Natural killer cell treated with Interleukin-12 subunit alpha and Interleukin-12 subunit beta and Interleukin-15 and Interleukin-18, amount 100 ng/mL, for 72 hours (primary cell): Measurements from ENCODE around the gene HARS2. TPM values are rescaled to one million over a fixed set of nuclear protein-coding genes. Genes with fewer than 3 reads are reported as not detected.
"Not testable (repeated sequence)": the region's sequence is repeated elsewhere in the genome, so short reads cannot be mapped to it uniquely, and the experiment has no call there.

Experiments
- ATAC-seq, 2 donors: fragments of 150-1000 bp; cut with Tn5 transposase in 1 of 2; sonication (Bioruptor Pico), chemical (Tn5 transposase) in 1 of 2; 2 replicates each; pipeline ENCODE4 v1.10.0; 2021
- DNase-seq: peaks from one replicate; pipeline ENCODE4 v3.0.0; 2022; ENCODE audit warnings: low spot score
- H3K27ac Mint-ChIP-seq, 2 donors: 1 replicate in 1 of 2; 2 replicates in 1 of 2; pipeline ENCODE4 v1.8.0; 2022; ENCODE audit warnings: mixed read lengths in 2 of 2, mild to moderate bottlenecking in 1 of 2, moderate library complexity in 1 of 2
- H3K27me3 Mint-ChIP-seq, 2 donors: 1 replicate in 1 of 2; 2 replicates in 1 of 2; pipeline ENCODE4 v1.8.0; 2022; ENCODE audit warnings: mixed read lengths in 2 of 2
- H3K36me3 Mint-ChIP-seq: one replicate; pipeline ENCODE4 v1.8.0; 2022; ENCODE audit warnings: mixed read lengths
- H3K4me1 Mint-ChIP-seq, 2 donors: 1 replicate in 1 of 2; 2 replicates in 1 of 2; pipeline ENCODE4 v1.8.0; 2022; ENCODE audit warnings: low read depth in 2 of 2, mixed read lengths in 2 of 2, mild to moderate bottlenecking in 1 of 2
- H3K4me3 Mint-ChIP-seq: one replicate; pipeline ENCODE4 v1.8.0; 2022; ENCODE audit warnings: mixed read lengths
- H3K9me3 Mint-ChIP-seq: 2 replicates; pipeline ENCODE4 v1.8.0; 2022; ENCODE audit warnings: mixed read lengths
- total RNA-seq, 2 donors: library from RNA; stranded (reverse); gene quantifications; one replicate each; pipeline ENCODE4 v1.2.3, GENCODE V29; 2022

HARS2 gene, protein sequence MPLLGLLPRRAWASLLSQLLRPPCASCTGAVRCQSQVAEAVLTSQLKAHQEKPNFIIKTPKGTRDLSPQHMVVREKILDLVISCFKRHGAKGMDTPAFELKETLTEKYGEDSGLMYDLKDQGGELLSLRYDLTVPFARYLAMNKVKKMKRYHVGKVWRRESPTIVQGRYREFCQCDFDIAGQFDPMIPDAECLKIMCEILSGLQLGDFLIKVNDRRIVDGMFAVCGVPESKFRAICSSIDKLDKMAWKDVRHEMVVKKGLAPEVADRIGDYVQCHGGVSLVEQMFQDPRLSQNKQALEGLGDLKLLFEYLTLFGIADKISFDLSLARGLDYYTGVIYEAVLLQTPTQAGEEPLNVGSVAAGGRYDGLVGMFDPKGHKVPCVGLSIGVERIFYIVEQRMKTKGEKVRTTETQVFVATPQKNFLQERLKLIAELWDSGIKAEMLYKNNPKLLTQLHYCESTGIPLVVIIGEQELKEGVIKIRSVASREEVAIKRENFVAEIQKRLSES
- 10 to 100 TPM; 28.2 to 33.9 TPM for total RNA-seq

DNA sequence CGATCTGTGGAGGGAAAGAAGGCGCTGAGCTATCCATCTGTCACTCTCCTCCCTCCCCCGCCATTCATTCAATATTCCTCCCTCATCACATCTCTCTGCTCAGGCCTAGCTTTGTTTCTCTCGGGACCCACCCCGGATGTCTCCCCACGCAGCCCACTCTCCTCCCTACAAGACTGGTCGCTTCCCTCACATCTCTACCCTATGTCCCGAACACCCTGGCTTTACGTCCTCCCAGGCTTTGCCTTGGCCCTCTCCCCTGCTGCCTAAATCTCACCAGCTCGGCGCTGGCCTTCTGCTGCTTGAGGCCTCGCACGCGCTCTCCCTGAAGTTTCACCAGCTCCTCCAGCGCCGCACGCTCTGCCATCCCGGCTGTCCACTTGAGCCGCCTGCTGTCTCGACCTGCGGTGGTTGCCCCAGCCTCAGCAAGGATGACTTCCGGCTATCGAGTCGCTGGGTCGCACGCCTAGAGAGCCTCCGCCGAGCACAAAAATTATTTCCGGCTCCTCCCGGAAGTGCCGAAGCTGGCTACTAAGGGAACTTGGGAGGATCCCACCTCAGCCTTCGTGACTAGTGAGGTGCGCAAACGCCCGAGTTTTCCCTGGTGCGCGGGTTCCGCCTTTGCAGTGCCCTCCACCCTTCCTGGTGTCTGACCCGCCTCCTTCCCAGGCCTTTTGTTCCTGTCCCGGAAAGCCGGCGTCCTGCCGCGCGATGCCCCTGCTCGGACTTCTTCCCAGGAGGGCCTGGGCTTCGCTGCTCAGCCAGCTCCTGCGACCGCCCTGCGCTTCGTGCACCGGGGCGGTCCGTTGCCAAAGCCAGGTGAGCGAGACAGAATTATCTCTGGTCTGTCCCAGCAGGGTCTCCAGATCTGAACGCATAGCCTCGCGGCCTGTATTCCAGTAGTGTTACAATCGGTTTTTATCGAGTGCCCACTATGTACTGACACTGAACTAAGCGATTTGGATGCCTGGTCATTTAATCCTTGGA lies at the start of gene HARS2, which contains the start of gene HARS1:
HARS2 (plus strand) TSS at position 515 of the 984 bp plus-strand sequence; CDS start at position 709, 194 bp downstream.
HARS1 (minus strand) TSS at position 430 of the 984 bp plus-strand sequence; CDS start at position 364, 66 bp downstream.
- DNase-seq (peak; percentile 94), ATAC-seq (peak; percentile 98)
- H3K36me3 Mint-ChIP-seq: peaks cover 12% of the 10 kb centered on the region
- no peaks in the 10 kb centered on the region for H3K9me3 Mint-ChIP-seq
- peaks cover 25 to 34% of the 10 kb centered on the region in 2 donors for H3K4me1 Mint-ChIP-seq
- no peaks in the 10 kb centered on the region for H3K27me3 Mint-ChIP-seq
- H3K4me3 Mint-ChIP-seq: peak within 1 kb of the TSS; percentile 100
- peak within 1 kb of the TSS; percentile 92 to 94 for H3K27ac Mint-ChIP-seq

DNA sequence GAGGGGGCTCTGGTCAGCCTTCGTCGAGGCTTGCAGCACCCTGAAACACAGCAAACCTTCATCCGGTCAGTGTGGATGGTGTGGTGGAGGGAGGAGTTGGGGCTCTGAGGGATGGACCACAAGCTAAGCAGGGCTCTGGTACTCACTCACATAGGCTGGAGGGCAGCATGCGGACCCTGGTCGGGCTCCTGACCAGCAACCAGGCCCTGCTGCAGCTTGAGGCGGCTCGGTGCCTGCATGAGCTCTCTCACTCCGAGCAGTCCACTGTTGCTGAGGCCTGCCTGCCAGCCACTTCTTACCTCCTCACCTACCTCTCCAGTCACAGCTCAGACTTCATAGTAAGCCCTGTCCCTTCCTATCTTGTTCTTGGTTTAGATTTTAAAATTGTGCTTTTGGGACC lies 49.5 kb upstream of the HARS2 start:
- ATAC-seq (no peak), DNase-seq (no peak)
- Mint-ChIP-seq H3K27me3 (no peaks in the 10 kb centered on the region), H3K36me3 (peaks cover 5% of the 10 kb centered on the region), H3K27ac (peak overlapping the region in 1 of 2 donors; percentile 48), H3K9me3 (peaks cover 3% of the 10 kb centered on the region), H3K4me3 (no peak overlapping the region), H3K4me1 (peaks cover 29 to 30% of the 10 kb centered on the region in 2 donors)

GRCh38 chr5:140642718-140643117 lies 48.5 kb upstream of the HARS2 start:
- H3K4me3 Mint-ChIP-seq: no peak overlapping the region
- H3K27me3 Mint-ChIP-seq: no peaks in the 10 kb centered on the region
- DNase-seq: no peak
- no peak for ATAC-seq
- H3K4me1 Mint-ChIP-seq: peaks cover 33 to 34% of the 10 kb centered on the region in 2 donors
- peaks cover 5% of the 10 kb centered on the region for H3K36me3 Mint-ChIP-seq
- peaks cover 3% of the 10 kb centered on the region for H3K9me3 Mint-ChIP-seq
- H3K27ac Mint-ChIP-seq: no peak overlapping the region

- ATAC-seq: no peak
- peak overlapping the region; percentile 100 for H3K4me3 Mint-ChIP-seq
Measured at GRCh38 chr5:140647042-140647419, 44.2 kb upstream of the HARS2 start.

GRCh38 chr5:140658870-140659269 lies 32.4 kb upstream of the HARS2 start:
- ATAC-seq (no peak), DNase-seq (no peak)
- H3K4me1 Mint-ChIP-seq: peaks cover 9 to 11% of the 10 kb centered on the region in 2 donors
- no peak overlapping the region for H3K27ac Mint-ChIP-seq
- H3K27me3 Mint-ChIP-seq: no peaks in the 10 kb centered on the region
- no peaks in the 10 kb centered on the region for H3K9me3 Mint-ChIP-seq
- peaks cover 60% of the 10 kb centered on the region for H3K36me3 Mint-ChIP-seq
- no peak overlapping the region for H3K4me3 Mint-ChIP-seq

More at GRCh38 chr5:140647042-140647419, 44.2 kb upstream of the HARS2 start:
- Mint-ChIP-seq H3K4me1 (peaks cover 18 to 24% of the 10 kb centered on the region in 2 donors), H3K36me3 (peaks cover 13% of the 10 kb centered on the region), H3K27me3 (no peaks in the 10 kb centered on the region), H3K9me3 (no peaks in the 10 kb centered on the region), H3K27ac (peak overlapping the region; percentile 92 to 96)
- no peak for DNase-seq

- not testable (repeated sequence) for H3K27me3 Mint-ChIP-seq, DNase-seq, ATAC-seq, H3K4me3 Mint-ChIP-seq, H3K9me3 Mint-ChIP-seq, H3K27ac Mint-ChIP-seq
- H3K4me1 Mint-ChIP-seq: peaks cover 12 to 17% of the 10 kb centered on the region in 2 donors
- peaks cover 47% of the 10 kb centered on the region for H3K36me3 Mint-ChIP-seq
Measured at GRCh38 chr5:140660371-140660770, 30.9 kb upstream of the HARS2 start.

GRCh38 chr5:140664030-140664358 lies 27.3 kb upstream of the HARS2 start:
- H3K27me3 Mint-ChIP-seq: no peaks in the 10 kb centered on the region
- H3K27ac Mint-ChIP-seq: peak overlapping the region; percentile 95 to 99
- peaks cover 29 to 35% of the 10 kb centered on the region in 2 donors for H3K4me1 Mint-ChIP-seq
- no peak for ATAC-seq
- H3K4me3 Mint-ChIP-seq: peak overlapping the region; percentile 99
- no peak for DNase-seq
- H3K36me3 Mint-ChIP-seq: peaks cover 45% of the 10 kb centered on the region
- H3K9me3 Mint-ChIP-seq: no peaks in the 10 kb centered on the region

DNA sequence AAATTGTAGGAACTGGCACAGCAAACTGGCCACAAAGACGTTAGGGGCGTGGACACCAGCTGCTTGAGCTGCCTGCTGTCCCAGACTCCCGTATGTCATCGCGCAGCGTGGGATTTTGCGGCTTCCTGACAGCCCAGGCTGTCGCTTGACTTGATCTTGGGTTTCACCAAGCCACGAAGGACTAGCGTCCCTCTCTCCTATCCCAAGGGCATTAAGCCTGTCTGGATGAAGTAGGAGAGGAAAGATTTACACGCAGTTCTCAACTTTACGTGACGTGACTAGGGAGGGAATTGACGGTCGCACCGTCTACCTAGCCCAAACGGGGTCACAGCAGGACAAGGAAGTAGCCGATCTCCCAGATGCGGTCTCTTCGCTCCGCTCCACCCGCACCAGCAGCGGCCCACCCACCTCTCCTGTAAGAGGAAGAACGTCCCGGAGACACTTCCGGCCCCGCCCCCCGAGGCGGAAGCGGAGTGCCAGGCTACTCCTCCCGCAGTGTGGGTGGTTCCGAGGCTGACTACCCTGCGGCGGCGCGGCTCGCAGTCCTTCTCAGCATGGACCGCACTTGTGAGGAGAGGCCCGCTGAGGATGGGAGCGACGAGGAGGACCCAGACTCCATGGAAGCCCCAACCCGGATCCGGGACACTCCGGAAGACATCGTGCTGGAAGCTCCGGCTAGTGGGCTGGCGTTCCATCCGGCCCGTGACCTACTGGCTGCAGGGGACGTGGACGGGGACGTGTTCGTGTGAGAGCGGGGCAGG lies 26.7 kb upstream of the HARS2 start, which contains the start of gene WDR55:
WDR55 (plus strand) TSS at position 546 of the 761 bp plus-strand sequence; CDS start at position 555, 9 bp downstream.
- Mint-ChIP-seq H3K27ac (peak within 1 kb of the TSS; percentile 95 to 99), H3K27me3 (no peaks in the 10 kb centered on the region), H3K36me3 (peaks cover 41% of the 10 kb centered on the region), H3K4me3 (peak within 1 kb of the TSS; percentile 99), H3K9me3 (no peaks in the 10 kb centered on the region), H3K4me1 (peaks cover 29 to 35% of the 10 kb centered on the region in 2 donors)
- peak; percentile 98 to 99 for ATAC-seq
- DNase-seq: peak; percentile 99

- H3K36me3 Mint-ChIP-seq: peaks cover 25% of the 10 kb centered on the region
- H3K9me3 Mint-ChIP-seq, ATAC-seq, DNase-seq, H3K4me3 Mint-ChIP-seq, H3K27me3 Mint-ChIP-seq, H3K27ac Mint-ChIP-seq: not testable (repeated sequence)
- H3K4me1 Mint-ChIP-seq: peaks cover 22 to 25% of the 10 kb centered on the region in 2 donors
Measured at GRCh38 chr5:140671035-140671434, 20.2 kb upstream of the HARS2 start.

- peaks cover 17 to 20% of the 10 kb centered on the region in 2 donors for H3K4me1 Mint-ChIP-seq
- H3K36me3 Mint-ChIP-seq: peaks cover 25% of the 10 kb centered on the region
- ATAC-seq (no peak), DNase-seq (no peak)
- H3K9me3 Mint-ChIP-seq: no peaks in the 10 kb centered on the region
- H3K4me3 Mint-ChIP-seq: no peak overlapping the region
- no peaks in the 10 kb centered on the region for H3K27me3 Mint-ChIP-seq
- H3K27ac Mint-ChIP-seq: no peak overlapping the region
Measured at GRCh38 chr5:140671472-140672125, 19.7 kb upstream of the HARS2 start.

DNA sequence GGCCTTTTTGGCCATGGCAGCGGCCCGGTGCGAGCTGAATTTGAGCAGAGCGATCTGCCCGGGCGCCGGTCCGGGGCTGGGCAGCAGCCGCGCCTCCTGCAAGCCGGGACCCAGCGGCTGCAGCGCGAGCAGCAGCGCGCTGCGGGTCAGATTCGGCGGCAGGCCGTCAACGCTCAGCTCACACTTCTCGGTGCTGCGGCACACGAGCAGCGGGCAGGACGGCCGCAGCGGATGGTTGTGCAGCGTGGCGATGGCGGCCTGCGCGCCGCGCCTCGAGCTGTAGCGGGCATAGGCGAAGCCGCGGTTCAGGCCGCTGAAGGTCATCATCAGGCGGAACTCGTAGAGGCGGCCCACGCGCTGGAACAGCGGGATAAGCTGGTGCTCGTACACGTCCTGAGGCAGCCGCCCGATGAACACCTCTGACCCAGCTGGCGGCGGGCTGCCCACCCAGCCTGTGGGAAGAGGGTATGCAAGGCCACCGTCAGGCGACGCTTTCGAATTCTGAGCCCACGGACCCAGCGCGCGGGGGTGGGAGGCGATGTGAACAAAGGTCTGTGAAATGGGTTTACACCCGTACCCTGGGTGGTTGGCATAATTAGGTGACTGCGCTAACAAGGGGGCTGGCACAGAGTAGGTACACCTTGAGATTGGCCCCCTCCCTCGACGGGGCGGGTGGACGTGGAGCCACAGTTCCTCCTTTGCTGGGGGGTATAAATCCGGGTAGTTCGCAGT lies 18.6 kb upstream of the HARS2 start:
- peaks cover 24% of the 10 kb centered on the region for H3K36me3 Mint-ChIP-seq
- H3K27me3 Mint-ChIP-seq: no peaks in the 10 kb centered on the region
- no peak for DNase-seq

More for the DNA sequence above, 18.6 kb upstream of the HARS2 start:
- H3K4me3 Mint-ChIP-seq: no peak overlapping the region
- H3K4me1 Mint-ChIP-seq: peaks cover 6 to 10% of the 10 kb centered on the region in 2 donors
- peak; percentile 11 to 37 for ATAC-seq
- no peaks in the 10 kb centered on the region for H3K9me3 Mint-ChIP-seq
- no peak overlapping the region for H3K27ac Mint-ChIP-seq
